ENCODE data around the gene NOS1AP.

Gene NOS1AP

DNA sequence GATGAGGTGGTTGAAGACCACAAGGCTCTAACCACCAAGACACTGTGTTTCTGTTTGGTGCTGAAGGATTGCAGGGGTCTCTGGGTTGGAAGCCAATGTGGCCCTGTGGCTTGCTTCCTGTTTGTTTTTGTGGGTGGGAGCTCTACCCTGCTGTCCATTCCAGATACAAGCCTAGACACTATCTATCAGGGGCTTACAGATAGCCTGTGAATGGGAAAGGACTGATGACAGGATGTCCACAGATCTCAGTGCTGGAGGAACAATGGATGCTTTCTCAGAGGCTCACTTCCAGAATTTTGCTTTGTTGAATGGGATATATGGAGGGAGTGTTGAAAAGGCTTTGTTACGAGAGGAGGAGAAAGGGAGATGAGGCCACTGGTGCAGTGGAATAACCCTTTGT lies 69.7 kb downstream of the NOS1AP start:
- no peak for DNase-seq

DNA sequence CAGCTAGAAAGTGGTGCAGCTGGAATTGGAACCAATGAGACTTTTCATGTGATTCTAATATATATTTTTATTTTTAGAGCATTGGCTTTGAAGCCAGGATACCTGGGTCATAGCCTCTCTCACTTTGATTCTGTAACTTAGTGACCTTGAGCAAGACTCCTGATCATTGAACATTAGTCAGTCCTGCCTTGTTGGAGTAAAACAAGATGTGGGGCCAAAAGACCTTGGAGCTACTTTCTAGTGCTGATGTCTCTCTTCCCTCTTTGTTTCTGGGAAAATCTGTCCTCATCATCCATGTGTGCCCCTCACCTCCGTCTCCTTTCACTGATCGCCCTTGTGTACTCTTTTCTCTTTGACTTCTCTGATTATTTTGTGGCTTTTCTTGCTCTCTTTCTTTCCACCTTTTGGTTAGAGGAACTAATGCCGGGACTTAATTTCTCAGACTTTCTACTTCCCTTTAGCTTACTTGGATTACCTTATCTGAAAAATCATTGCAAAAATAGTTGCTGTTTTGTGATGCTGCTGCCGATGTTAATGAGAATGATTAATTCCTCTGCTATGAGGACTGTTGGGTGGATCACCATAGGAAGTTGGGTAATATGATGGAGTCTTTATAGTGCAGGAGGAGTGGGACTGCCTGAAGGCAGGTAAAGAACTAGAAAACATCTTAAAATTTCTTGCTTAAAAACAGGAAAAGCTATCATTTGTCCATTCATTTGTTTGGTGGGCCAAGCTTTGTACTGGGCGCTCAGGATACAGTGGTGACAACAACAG lies 72.0 kb downstream of the NOS1AP start:
- DNase-seq = no peak

DNA sequence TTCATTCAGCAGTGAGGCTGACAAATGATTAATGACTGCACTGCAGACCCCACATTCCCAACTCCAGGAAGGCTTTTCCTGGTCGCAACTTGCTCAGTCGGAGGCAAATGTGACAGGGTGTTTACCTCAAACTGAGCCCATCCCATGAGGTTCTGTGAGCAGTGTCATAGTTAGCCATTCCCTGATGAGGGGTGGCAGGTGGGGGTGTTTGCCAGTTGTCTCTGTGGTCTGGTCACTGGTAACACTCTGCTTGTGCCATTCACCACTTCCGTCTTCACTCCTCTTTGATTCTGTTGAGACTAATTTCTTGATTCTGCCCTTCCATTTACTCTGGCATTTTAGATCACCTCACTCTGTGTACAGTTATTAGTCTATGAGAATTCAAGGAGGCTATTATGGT lies 73.5 kb downstream of the NOS1AP start:
- DNase-seq = no peak

DNA sequence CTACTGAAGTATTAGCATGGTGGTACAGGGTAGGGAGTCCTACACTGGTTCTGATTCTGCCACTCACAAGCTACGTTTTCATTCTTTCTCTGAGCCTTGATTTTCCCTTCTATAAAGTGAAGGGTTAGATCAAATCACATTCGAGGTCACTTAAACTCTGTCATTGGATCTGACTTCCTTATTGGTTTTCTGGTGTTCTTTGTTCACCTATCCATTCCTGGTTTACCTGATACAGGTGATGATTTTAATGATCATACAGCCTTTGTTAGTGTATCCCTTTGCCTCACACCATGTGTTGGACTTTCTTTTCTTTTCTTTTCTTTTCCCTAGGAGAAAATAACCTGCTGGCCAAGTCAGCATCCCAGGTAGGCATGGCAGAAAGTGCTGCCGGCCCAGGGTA lies 74.8 kb downstream of the NOS1AP start:
- no peak for DNase-seq

DNA sequence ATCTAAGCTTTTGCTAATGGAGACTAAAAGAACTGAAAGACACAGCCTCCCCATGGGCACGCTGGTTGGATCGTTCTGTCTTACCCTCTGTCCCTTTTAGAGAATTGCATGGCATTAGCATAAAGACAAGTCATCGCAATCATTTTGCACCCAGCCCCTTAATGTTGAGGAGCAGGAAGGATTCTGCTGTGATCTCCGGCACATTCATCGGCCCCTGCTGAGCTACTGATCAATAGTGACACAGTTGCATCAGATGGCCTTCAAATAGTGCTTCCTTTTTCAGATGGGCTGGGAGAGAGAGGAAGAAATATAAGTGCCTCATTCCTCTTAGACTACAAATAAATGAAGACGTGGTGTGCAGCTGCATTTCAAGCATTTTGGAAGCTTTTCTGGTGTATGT lies 75.4 kb downstream of the NOS1AP start:
- no peak for DNase-seq

DNA sequence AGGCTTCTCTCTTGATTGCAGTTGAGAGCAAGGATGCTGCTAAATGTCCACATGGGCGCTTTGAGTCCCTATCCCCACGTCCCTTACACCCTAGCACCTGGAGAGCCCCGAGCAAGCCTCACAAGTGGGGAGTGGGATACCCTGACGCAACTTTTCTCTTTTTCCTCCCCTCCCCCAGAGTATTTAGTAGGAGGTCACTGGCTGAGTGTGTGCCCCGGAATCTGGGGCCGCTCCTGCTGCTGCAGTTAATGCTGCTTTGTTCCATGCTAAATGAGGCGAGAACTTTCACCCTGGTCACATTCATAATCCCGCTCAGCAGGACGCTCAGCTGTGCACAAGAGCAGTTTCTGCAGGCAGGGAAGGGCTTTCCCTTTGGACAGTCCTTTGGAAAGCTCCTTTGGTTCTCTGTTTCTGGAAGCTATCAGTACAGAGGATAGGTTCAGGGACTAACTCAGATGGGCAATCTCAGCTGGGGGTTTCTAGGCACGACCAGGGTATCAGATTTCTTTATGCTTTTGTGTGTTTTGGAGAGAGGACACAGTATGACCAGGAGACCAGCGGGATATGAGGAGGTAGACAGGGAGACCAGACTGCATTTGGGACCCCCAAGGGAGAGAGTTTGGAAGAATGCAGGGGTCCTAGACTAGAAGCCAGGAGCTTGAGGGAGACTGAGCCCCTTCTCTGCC lies 75.9 kb downstream of the NOS1AP start:
- no peak for DNase-seq

DNA sequence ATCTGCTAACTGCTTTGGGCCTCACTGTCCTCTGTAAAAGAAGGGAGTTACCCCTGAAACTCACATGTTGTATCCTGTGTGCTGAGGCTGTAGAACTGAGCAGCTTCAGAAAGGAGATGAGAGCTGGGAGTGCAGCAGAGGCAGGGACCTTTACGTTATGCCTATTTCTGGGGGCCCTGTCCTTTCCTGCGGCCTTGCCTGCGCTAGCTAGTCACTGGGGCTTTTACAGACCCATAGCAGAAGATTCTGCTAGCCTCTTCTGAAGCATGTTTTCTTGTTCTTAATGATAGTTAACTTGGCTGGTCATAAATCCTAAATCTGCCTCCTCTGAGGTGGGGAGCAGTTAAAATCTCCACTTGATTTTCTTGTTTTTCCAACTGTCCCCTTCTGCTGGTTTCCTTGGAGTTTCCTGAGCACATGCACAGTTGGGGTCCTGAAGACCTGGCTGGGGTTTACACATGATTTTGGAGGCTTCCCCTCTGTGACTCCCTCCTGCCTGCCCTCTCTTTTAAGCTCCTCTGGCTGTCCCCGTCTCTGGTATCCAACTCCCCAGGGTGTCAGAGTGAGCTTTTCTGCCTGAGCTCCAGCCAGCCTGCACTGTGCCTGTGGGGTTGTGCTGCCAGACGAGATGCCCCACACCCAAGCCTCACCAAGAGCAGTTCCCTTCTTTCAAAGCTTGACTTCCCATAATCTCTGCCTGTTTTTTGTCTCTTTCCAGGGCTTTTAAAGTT lies 76.6 kb downstream of the NOS1AP start:
- no peak for DNase-seq

DNA sequence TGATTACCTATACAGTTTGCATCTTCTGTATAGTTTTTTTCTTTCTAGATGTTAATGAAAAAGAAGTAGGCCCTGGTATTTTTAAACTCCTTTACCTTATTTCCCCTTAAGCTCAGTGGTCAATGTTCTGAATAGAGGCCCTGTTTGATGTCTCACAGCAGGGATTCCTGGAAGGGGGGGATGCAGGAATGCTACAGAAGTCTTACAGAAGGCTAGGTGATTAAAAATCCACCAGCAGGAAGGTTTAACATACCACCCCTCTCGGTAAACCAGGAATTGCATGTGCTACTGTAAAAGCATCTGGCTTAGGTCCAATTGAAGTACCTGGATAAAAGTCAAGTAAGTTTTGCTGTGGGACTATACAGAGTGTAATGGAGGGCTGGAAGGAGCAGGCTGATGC lies 78.3 kb downstream of the NOS1AP start:
- no peak for DNase-seq

DNA sequence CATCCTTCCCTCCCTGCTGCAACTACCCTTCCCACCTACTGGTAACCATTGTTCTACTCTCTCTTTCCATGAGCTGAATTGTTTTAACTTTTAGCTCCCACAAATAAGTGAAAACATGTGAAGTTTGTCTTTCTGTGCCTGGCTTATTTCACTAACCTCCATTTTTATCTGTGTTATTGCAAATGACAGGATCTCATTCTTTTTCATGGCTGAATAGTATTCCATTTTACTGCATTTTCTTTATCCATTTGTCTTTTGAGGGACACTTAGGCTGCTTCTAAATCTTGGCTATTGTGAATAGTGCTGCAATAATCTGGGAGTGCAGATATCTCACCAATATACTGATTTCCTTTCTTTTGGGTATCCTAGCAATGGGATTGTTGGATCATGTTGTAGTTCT lies 80.6 kb downstream of the NOS1AP start:
- no peak for DNase-seq

DNA sequence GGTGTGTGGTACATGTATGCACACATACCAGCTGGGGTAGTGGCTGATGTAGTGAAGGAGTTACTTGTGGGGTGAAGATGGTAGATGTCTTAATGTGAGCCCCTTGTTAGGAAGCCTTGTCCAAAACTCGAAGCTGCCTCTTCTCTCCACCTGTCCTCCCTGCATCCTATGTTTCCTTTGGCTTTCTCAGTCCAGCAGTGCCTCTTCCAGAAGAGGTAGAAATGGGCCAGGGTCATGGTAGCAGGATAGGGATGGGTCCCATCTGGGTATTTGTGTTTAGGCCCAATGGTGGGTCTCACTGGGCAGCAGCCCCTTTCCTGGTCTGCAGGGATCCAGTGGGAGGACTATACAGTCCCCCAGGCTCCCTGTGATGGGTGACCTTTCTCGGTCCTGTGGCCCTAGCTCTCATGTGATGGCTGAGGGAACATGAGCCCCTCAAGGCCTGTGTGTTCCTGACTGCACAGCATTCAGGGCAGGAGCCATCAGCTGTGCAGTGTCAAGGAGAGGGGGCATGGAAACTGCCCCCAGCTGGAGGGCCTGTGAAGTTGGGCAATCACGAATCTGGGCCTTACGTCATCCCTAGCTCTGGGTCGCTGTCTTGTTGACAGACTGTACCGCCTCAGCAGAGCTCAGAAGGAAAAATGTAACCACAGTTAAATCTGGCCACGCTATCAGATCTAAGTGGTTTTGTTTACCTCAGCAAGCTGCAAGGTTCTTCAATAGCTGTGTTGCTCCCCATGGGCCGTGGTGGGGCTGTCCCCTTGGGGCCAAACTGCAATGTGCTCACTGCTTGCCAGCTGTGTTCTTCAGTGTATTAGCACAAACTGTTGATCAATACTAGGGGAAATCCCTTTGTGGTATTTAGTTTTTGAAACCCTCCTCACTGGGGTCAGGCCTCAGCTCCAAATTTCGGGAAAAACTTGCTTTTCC lies 82.7 kb downstream of the NOS1AP start:
- DNase-seq = no peak

DNA sequence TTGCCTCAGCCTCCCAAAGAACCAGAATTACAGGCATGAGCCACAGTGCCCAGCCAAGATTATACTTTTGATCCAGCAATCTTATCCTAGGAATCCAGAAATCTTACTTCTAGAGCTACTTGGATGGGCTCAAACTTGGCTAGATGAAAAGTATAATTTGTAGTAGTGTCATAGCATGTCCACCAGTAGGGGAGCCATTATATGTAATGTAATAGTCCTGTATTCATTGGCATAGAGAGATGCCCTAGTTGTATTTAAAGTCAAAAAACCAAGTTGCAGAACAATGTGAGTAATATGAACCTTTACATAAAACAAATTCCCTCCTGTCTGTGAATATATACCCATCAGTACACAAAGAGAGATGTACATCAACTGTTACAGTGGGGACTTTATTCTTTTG lies 83.9 kb downstream of the NOS1AP start:
- DNase-seq = no peak

DNA sequence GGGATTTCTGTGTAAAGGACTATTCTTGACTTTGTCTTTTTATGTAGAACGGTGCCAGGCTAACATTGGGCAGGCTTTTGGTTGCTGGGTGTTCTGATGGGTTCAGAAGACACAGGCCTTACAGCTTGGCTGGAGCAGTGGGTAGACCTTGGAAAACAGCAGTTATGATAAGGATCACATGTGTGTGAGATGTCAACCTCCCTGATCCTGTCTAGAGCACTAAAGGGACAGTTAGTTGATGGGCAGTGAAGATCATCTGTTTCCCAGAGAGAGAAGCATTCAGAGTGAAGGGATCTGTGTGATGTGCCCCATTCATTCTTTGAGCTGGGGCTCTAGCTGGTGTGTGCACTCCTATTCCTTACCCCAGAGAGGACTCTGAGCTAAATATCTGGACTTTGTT lies 88.0 kb downstream of the NOS1AP start:
- DNase-seq = no peak

DNA sequence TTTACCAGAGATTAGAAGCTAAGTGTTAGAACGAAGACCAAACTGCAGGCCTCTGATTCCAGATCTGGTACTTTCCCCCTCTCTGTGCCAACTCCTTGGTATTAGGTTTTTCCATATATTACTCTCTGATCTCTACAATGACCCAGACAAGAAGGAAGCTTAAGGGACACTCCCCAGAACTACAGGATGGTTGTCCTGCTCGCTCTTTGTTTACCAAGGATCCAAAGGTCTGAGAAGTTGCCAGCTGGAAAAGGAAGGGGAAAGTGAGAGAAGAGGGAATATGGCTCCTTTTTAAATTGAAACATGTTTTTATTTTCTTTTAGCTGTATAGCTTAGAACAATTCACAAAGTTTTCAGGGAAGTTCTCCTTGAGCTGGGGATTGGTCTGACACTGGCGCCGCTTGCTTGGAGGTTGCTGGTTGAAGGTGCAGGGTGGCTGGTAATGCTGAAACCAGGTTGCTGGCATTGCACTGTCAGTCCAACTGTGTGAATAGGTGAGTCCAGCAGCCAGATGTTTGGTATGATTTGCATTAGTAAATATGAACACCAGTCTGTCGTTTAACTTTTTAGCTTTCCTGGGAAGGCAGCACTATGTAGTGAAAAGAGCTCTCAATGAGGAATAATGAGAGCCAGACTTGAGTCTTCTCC lies 89.3 kb downstream of the NOS1AP start:
- DNase-seq = no peak

DNA sequence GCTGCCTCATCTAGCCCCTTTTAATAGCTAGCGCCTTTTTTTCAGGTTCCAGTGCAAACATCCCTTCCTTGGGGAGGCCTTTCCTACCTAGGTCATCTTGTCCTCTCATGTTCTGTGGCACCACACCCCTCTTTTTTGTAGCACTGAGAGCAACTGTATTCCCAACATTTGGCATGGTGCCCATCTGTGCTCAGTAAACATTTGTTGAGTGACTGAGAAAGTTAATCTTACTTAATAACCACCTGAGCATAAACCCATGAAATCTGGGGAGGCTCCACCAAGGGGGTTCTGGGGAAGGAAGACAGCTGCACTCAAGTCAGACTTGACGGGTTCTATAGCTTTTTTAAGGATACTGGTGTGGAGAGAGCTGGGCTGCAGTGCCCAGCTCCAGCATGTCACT lies 90.0 kb downstream of the NOS1AP start:
- no peak for DNase-seq

DNA sequence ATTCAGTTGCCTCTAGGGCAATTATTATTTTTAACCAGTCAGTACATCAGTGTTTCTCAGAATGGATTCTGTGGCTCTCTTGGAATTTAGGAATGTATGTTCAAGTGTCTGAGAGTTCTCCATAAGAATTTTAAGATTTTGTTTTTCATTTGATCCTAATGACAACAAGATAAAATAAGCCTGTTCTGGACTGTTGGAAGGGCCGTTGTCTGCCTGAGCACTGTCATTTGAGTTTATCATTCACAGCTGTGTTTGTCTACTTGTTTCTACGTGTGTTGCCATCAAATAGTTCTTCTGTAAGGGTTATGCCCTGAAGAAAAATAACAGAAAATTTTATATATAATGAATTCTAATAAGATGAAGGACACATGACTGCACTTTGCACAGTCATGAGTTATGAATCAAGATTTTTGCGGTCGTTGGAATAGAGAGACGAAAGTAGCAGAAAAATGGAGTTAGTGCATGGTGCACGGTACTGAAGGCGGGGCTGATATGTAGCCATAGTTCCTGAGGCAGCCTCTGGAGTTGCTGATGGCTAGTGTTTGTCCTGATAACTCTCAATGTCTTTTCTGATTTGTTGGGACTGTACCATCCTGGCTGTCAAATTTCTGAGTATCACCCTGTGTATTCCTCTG lies 92.5 kb downstream of the NOS1AP start:
- no peak for DNase-seq

DNA sequence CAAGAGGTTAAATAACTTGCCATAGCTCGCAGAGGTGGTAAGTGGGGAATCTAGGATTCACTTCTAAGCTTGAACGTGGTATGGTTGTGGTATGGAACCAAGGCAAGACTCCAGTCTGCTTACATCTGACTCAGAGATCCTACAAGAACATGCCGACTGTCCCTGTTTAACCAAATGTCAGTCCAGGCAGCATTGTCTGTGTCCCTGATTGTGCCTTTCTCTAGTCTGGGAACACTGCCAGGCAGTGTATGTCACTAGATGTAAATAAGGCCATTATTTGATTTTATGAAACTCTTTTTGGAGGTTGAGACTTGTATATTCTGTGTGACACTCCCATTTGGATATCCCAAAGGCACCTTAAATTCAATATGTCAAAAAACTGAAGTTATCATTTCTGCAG lies 96.0 kb downstream of the NOS1AP start:
- no peak for DNase-seq

DNA sequence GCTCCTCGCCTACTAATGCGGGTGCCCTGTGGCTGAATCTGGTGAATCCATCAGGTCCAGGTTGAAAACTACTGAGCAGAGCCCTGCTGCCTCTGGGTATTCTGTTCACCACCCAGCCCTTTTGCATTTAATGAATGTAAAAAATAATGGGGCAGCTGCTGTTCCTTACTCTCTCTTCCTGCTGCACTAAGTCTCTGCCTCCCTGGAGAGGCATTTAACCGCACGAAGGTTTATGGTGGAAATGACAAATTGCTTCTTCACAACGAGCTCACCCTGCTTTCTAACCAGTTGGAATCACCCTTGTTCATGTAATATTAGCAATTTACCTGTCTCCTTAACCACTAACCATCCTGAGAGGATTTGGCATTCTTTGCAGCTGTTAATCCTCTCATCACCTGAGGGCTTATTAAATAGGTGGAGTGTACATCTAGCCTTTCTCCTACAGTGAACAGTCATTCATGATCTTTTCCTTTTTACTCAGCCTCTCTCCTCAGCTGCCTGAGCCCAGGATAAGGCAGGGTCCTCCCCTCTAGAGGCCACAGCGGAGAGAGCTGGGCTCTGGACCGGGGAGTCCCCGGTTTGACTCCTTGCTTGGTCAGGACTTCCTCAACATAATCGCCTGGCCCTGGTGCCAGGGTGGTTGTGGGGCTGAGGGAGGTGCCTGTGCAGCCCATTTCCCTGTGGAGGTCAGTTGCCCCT lies 97.6 kb downstream of the NOS1AP start:
- DNase-seq = no peak

DNA sequence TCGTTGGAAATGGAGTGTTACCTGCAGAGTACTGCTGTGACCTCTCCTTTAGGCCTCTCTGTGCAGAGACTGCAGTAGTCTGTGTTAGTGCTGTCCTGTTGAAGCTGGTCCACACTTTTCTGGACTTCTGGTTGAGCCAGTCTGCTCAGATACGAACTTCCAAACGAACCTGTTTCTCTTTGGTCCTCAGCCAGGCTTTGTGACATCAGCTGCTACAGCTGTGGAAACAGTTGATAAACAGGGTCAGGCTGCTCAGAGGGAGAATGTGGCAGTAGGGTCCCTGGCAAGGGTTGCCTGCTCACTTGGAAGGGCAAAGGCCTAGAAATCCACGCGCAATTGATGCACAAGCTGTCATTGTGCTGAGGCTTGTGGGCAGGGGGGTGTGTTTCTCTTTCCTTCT lies 98.8 kb downstream of the NOS1AP start:
- DNase-seq = no peak

DNA sequence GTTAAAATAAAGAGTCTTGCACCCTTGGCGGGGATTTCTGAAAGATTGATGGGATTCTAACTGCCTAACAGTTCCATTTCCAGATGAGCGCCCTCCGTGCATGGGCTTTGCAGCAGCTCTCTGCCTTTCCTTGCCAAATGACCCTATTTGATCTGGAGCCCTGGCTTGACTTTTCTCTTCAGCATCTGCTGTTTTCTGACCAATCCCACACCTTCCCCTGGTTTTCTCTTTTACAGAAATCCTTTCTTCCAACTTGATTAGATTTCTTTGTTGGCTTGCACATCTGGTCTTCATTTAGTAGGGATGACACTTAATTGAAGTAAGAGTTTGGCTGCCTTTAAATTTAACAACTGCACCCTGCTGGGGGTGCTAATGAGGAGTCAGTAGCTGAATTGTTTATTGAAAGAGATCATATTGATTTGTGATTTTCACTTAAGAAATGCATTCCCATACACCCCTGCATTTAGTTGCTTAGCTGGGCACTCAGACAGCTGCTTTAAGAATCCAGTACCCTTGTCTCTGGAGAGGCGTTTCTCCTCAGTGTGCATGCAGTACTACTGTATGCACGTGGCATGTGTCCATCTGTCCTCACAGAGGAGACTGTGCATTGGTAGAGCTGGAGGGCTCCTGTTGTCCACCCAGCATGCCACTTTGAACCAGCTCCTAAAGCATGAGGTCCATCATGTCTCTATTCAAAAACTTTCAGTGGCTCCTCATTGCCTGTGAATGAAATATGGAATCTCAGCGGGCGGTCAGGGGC lies 99.7 kb downstream of the NOS1AP start:
- no peak for DNase-seq

DNA sequence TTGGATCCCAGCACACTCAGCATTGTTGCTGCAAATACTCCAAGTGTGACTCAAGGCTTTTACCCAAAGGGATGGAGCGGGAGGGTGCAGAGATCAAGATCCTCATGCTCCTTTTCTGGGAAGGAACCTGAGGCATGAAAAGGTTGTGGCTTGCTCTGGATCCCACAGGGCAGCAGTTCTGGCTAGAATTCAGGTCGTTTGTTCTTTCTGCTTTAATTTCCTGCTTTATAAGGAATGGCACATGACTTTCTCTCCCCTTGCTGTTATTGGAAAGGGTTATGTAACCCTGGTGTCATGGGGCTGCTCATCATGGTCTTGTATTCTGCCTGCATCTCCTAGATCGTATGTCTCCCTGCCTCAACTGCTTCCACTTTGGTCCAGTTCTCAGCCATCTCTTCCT lies 101.6 kb downstream of the NOS1AP start:
- DNase-seq = no peak
